Left lung (tissue), 10 donors: ENCODE measurements around the gene DVL1. TPM values are rescaled to one million over a fixed set of nuclear protein-coding genes. Genes with fewer than 3 reads are reported as not detected.

Experiments
- ATAC-seq: fragments of 200-7000 bp; cut with Tn5 transposase; one replicate; pipeline ENCODE4 v1.9.1; 2020; ENCODE audit warnings: moderate library complexity
- DNase-seq, 4 donors: peaks; one replicate each; pipeline ENCODE4 v3.0.0-alpha.2; 2013 to 2020
- H3K27ac ChIP-seq, 2 donors: fragments of 200-600 bp; sonication (generic) in 1 of 2; one replicate each; pipeline versions ENCODE4 v1.5.0 to v1.8.0; 2020 to 2021
- H3K27me3 ChIP-seq, 2 donors: fragments of 200-600 bp; sonication (generic) in 1 of 2; one replicate each; pipeline versions ENCODE4 v1.5.0 to v1.8.0; 2020 to 2021
- H3K36me3 ChIP-seq, 2 donors: fragments of 200-600 bp; sonication (generic) in 1 of 2; one replicate each; pipeline versions ENCODE4 v1.5.0 to v1.8.0; 2020 to 2021
- H3K4me1 ChIP-seq, 2 donors: fragments of 200-600 bp; one replicate each; pipeline ENCODE4 v1.8.0; 2021
- H3K4me3 ChIP-seq, 2 donors: fragments of 200-600 bp; sonication (generic) in 1 of 2; one replicate each; pipeline versions ENCODE4 v1.5.0 to v1.8.0; 2020 to 2021; ENCODE audit warnings: mild to moderate bottlenecking in 1 of 2
- H3K9me3 ChIP-seq, 2 donors: fragments of 200-600 bp; sonication (generic) in 1 of 2; one replicate each; pipeline versions ENCODE4 v1.5.0 to v1.8.0; 2020 to 2021
- intact Hi-C, 2 donors: fragments of 100-400 bp; cut with DNase I; formaldehyde crosslinking; loops; one replicate each; pipeline versions ENCODE4 v1.11.2 to v1.14.2; 2022
- polyA plus RNA-seq, 6 donors: library from polyadenylated mRNA; unstranded; fragments of 120-200 nt; gene quantifications; one replicate each; pipeline ENCODE4 v1.2.1, GENCODE V29; 2013; ENCODE audit not compliant: insufficient read length in 6 of 6
- total RNA-seq, 2 donors: library from RNA; stranded (reverse); fragmentation: NEBNext Ultra II Directional; extraction: Animal tissue kit (Norgen Biotek cat#: 25700); gene quantifications; one replicate each; pipeline ENCODE4 v1.2.1, GENCODE V29; 2021
- TF ChIP-seq, protein P1 (sequence below), 2 donors: fragments of 200-600 bp; sonication (generic) in 1 of 2; IDR thresholded peaks; one replicate each; pipeline versions ENCODE4 v1.5.0 to v1.8.0; 2021; ENCODE audit warnings: antibody characterized with exemption in 2 of 2
- donor health status: DM: no; HTN: yes; CAD: no.
- donor health status: DM: no; HTN: no; CAD: no.

DVL1 gene
- total and polyA plus RNA-seq, 8 donors: 20.6 to 81.2 (median 30.4) TPM

DNA sequence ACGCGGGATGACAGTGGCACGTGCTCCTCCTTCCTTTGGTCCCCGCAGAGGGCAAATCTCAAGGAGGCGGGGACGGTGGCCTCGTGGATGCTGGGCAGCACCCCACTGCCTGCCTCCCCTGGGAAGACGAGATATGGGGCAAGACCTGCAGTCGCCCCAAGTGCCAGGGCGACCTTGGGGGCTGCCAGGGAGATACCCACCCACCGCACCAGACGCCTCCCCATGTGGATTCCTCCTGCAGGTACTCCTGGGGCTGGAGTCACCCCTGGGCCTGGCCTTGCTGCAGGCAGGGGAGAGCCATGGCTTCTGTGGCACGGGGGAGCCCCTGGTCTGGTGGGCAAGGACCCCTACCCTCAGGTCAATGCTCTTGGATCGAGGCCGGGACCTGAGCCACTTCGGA, 31.6 kb upstream of the DVL1 start:
- ATAC-seq (no peak), DNase-seq (no peak)
- H3K4me1 ChIP-seq: peaks cover 0 to 7% of the 10 kb centered on the region in 2 donors
- peaks cover 0 to 32% of the 10 kb centered on the region in 2 donors for H3K36me3 ChIP-seq
- H3K27ac ChIP-seq: no peak overlapping the region
- no peaks in the 10 kb centered on the region for H3K27me3 ChIP-seq
- intact Hi-C loops: no loop called here
- H3K9me3 ChIP-seq: no peaks in the 10 kb centered on the region
- no peak overlapping the region for H3K4me3 ChIP-seq
- TF ChIP-seq, protein P1, sequence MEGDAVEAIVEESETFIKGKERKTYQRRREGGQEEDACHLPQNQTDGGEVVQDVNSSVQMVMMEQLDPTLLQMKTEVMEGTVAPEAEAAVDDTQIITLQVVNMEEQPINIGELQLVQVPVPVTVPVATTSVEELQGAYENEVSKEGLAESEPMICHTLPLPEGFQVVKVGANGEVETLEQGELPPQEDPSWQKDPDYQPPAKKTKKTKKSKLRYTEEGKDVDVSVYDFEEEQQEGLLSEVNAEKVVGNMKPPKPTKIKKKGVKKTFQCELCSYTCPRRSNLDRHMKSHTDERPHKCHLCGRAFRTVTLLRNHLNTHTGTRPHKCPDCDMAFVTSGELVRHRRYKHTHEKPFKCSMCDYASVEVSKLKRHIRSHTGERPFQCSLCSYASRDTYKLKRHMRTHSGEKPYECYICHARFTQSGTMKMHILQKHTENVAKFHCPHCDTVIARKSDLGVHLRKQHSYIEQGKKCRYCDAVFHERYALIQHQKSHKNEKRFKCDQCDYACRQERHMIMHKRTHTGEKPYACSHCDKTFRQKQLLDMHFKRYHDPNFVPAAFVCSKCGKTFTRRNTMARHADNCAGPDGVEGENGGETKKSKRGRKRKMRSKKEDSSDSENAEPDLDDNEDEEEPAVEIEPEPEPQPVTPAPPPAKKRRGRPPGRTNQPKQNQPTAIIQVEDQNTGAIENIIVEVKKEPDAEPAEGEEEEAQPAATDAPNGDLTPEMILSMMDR (IDR thresholded peaks at IDR 0.05): no peak

DNA sequence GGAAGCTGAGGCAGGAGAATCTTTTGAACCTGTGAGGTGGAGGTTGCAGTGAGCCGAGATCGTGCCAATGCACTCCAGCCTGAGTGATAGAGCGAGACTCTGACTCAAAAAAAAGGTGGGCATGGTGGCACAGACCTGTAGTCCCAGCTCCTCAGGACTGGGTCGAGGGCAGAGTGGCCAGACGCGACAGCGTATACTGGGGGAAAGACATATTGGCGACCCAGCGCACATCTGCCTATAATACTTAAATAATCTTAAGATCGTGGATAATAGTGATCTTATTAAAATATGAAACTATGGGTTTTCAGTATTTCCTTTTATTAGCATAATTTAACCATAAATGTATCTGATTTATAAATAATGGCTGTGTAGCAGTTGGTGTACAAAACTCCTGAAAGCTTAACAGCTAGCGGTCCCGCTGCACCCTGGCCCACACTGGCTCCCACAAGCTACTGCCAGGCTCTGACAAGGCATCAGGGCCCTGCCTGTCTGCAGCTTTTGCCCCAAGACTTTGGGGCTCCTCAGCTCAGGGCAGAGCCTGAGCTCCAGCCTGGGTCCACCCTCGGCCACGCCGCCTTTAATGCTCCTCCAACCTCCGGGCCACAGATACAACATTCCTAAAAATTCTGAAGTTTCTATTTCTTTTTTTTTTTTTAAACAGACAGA, 28.5 kb upstream of the DVL1 start:
- DNase-seq (peak in 1 of 4 donors; percentile 59), ATAC-seq (no peak)
- intact Hi-C loops: no loop called here
- H3K4me1 ChIP-seq: peaks cover 11 to 26% of the 10 kb centered on the region in 2 donors
- H3K9me3 ChIP-seq: no peaks in the 10 kb centered on the region
- TF ChIP-seq, protein P1 (IDR thresholded peaks at IDR 0.05): no peak
- no peak overlapping the region for H3K4me3 ChIP-seq
- no peaks in the 10 kb centered on the region for H3K27me3 ChIP-seq
- H3K27ac ChIP-seq: no peak overlapping the region
- peaks cover 0 to 32% of the 10 kb centered on the region in 2 donors for H3K36me3 ChIP-seq

DNA sequence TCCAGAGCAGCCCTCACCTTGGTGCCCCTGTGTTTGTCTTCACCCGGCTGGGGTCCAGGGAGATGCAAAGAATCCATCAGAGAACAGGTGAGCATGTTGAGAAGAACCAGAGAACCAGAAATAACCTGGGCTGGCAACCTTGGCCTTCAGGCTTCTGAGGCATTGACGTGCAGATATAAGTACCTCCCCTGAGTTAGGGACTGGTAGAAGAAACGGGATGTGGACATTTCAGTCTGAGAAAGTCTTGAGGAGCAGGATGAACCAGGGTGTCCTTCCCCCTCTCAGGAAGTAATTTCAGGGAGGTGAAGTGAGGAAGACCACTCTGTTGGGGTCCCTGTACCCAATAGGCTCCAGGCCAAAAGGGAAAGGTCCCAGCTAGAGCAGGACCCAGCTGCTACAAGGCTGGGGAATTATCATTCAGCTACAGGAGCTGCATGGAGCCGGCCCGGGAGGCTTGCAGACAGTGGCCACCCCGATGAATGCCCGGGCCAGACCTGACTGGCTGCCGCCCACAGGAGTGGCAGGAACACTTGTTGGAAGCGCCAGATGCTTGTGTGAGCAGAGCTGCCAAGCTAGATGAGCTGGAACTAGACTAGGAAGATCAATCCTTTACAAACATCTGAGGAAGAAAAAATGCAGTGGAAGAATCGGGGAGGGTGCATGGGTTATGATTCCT, 27.5 kb upstream of the DVL1 start:
- Histone ChIP-seq H3K9me3 (no peaks in the 10 kb centered on the region), H3K4me1 (peaks cover 16 to 36% of the 10 kb centered on the region in 2 donors), H3K27ac (no peak overlapping the region), H3K36me3 (peaks cover 0 to 29% of the 10 kb centered on the region in 2 donors), H3K4me3 (peak overlapping the region in 1 of 2 donors; percentile 80), H3K27me3 (no peaks in the 10 kb centered on the region)
- ATAC-seq: no peak
- peak in 1 of 4 donors; percentile 44 for DNase-seq
- TF ChIP-seq, protein P1 (IDR thresholded peaks at IDR 0.05): no peak
- intact Hi-C loops: no loop called here

DNA sequence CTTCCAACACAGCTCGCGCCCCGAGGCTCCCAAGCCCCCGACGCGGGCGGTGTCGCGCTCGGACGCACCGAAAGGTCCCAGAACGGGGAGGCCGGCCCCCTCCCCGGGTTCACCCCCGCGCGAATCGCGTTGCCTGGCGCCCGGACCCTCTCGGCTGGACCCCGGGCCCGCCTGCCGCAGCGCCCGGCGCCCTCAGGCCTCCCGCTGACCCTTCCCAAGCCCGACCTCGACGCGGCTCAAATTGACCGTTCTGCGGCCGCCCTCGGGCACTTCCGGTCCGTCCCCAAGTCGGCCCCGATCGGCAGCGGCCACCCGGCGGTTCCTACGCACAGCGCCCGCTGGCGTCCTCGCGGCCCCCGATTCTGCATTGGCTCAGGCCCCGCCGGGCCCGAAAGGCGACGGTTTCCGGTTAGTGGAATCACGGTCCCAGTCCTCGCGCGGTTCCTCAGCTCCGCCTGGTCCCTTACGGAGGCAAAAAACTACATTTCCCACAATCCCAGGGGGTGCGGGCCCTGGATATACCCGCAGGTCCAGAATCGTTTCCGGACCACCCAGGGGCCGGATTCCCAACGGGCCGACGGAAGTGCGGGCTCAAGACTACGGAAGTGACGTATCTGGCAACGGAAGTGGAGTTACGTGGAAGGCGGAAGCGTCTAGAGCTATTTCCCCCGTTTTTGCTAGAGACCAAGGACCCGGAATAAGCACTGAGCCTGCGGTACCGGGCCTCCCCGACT, 25.9 kb upstream of the DVL1 start, which contains the start of gene AURKAIP1:
AURKAIP1 (minus strand) TSS at position 279 of the 734 bp plus-strand sequence. CDS start 451 bp downstream, outside the sequence.
- ATAC-seq: peak; percentile 95
- Histone ChIP-seq H3K27me3 (no peaks in the 10 kb centered on the region), H3K27ac (peak within 1 kb of the TSS; percentile 93 to 94), H3K4me1 (peaks cover 18 to 46% of the 10 kb centered on the region in 2 donors), H3K4me3 (peak within 1 kb of the TSS; percentile 80 to 96), H3K36me3 (peaks cover 0 to 14% of the 10 kb centered on the region in 2 donors), H3K9me3 (no peaks in the 10 kb centered on the region)
- intact Hi-C loops: no loop called here
- TF ChIP-seq, protein P1 (IDR thresholded peaks at IDR 0.05): no peak
- peak; percentile 98 to 100 (median 99) for DNase-seq

DNA sequence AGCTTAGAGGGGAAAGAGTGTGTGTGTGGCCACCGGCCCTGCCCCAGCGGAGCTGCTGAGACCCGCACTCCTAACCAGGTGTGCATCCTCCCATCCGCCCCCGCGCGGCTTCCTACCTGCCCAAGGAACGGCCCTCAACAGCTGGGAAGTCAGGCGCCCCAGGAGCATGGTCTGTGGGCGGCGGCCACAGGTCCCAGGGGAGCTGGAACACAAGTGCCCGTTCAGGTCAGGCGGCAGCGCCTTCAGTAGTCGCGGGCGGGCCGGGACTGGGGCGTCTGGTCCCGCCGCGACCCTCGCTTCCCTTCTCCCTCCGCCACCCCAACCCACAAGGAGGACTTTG, 25.3 kb upstream of the DVL1 start:
- Histone ChIP-seq H3K27ac (peak overlapping the region; percentile 93 to 94), H3K36me3 (peaks cover 0 to 14% of the 10 kb centered on the region in 2 donors), H3K4me3 (peak overlapping the region; percentile 80 to 96), H3K9me3 (no peaks in the 10 kb centered on the region), H3K4me1 (peaks cover 18 to 46% of the 10 kb centered on the region in 2 donors), H3K27me3 (no peaks in the 10 kb centered on the region)
- TF ChIP-seq, protein P1 (IDR thresholded peaks at IDR 0.05): no peak
- intact Hi-C loops: no loop called here
- ATAC-seq (peak; percentile 0), DNase-seq (no peak)
